Measurements from ENCODE around the gene GABRP.
"Not testable (repeated sequence)": the region's sequence is repeated elsewhere in the genome, so short reads cannot be mapped to it uniquely, and the experiment has no call there.

GABRP gene

GRCh38 chr5:170751631-170752030 is 31.9 kb upstream of the GABRP start:
- no peak for ATAC-seq
- TF ChIP-seq TOX (CRISPR knock-in tag; IDR thresholded peaks at IDR 0.05; ENCODE audit: borderline replicate concordance) (no peak), TCF4 (CRISPR knock-in tag; IDR thresholded peaks at IDR 0.05; ENCODE audit: borderline replicate concordance) (peak; percentile 41; the same call in 1 of the 2 replicates)

GRCh38 chr5:170752257-170753215 is 31.0 kb upstream of the GABRP start:
- TF ChIP-seq TCF4 (CRISPR knock-in tag; IDR thresholded peaks at IDR 0.05; ENCODE audit: borderline replicate concordance) = no peak
- TF ChIP-seq ISL1 (CRISPR knock-in tag; IDR thresholded peaks at IDR 0.05) = 0 out of 2 replicates have a peak, but pooled peaks have one; percentile 35
- no peak for ATAC-seq

GRCh38 chr5:170753311-170753710 is 30.2 kb upstream of the GABRP start:
- TF ChIP-seq RARB (CRISPR knock-in tag; IDR thresholded peaks at IDR 0.05) (no peak), CSDC2 (CRISPR knock-in tag; IDR thresholded peaks at IDR 0.05) (no peak), ZFP3 (CRISPR knock-in tag; IDR thresholded peaks at IDR 0.05) (no peak), ISL1 (CRISPR knock-in tag; IDR thresholded peaks at IDR 0.05) (no peak), ESRRG (CRISPR knock-in tag; IDR thresholded peaks at IDR 0.05) (no peak), CSRNP3 (CRISPR knock-in tag; IDR thresholded peaks at IDR 0.05) (no peak), TOX (CRISPR knock-in tag; IDR thresholded peaks at IDR 0.05; ENCODE audit: borderline replicate concordance) (no peak), PPARA (CRISPR knock-in tag; IDR thresholded peaks at IDR 0.05; ENCODE audit: borderline replicate concordance) (no peak), ZC3H10 (CRISPR knock-in tag; IDR thresholded peaks at IDR 0.05) (no peak), PATZ1 (CRISPR knock-in tag; IDR thresholded peaks at IDR 0.05; ENCODE audit: borderline replicate concordance) (no peak)

GRCh38 chr5:170754508-170754907 is 29.0 kb upstream of the GABRP start:
- not testable (repeated sequence) for ATAC-seq

More at GRCh38 chr5:170753311-170753710, 30.2 kb upstream of the GABRP start:
- no peak for ATAC-seq

GRCh38 chr5:170755679-170756456 is 27.7 kb upstream of the GABRP start:
- no peak for ATAC-seq
- no peak for TF ChIP-seq ZFP3 (CRISPR knock-in tag; IDR thresholded peaks at IDR 0.05)
- no peak for TF ChIP-seq POU6F1 (CRISPR knock-in tag; IDR thresholded peaks at IDR 0.05; ENCODE audit: borderline replicate concordance, low read depth)
- no peak for TF ChIP-seq PPARA (CRISPR knock-in tag; IDR thresholded peaks at IDR 0.05; ENCODE audit: borderline replicate concordance)

- ATAC-seq = no peak
- TF ChIP-seq ZFP30 (CRISPR knock-in tag; IDR thresholded peaks at IDR 0.05) (no peak), ISL1 (CRISPR knock-in tag; IDR thresholded peaks at IDR 0.05) (no peak), ZFP3 (CRISPR knock-in tag; IDR thresholded peaks at IDR 0.05) (no peak), ZNF565 (CRISPR knock-in tag; conservative IDR thresholded peaks at IDR 0.05; ENCODE audit: low read depth) (no peak), ZNF8 (CRISPR knock-in tag; IDR thresholded peaks at IDR 0.05) (no peak), SNAI2 (CRISPR knock-in tag; IDR thresholded peaks at IDR 0.05) (no peak), ZC3H10 (CRISPR knock-in tag; IDR thresholded peaks at IDR 0.05) (no peak), GLIS3 (CRISPR knock-in tag; IDR thresholded peaks at IDR 0.05) (no peak), PATZ1 (CRISPR knock-in tag; IDR thresholded peaks at IDR 0.05; ENCODE audit: borderline replicate concordance) (no peak), RARB (CRISPR knock-in tag; IDR thresholded peaks at IDR 0.05) (no peak), CSRNP3 (CRISPR knock-in tag; IDR thresholded peaks at IDR 0.05) (no peak), TCF4 (CRISPR knock-in tag; IDR thresholded peaks at IDR 0.05; ENCODE audit: borderline replicate concordance) (no peak), TOX (CRISPR knock-in tag; IDR thresholded peaks at IDR 0.05; ENCODE audit: borderline replicate concordance) (no peak), POU6F1 (CRISPR knock-in tag; IDR thresholded peaks at IDR 0.05; ENCODE audit: borderline replicate concordance, low read depth) (no peak), PPARA (CRISPR knock-in tag; IDR thresholded peaks at IDR 0.05; ENCODE audit: borderline replicate concordance) (no peak)
Measured at GRCh38 chr5:170756691-170757090, 26.8 kb upstream of the GABRP start.
